NCI-H526 (cell line): Measurements from ENCODE around the gene FHL1.
A peak's percentile ranks its signal among the peaks of the same experiment; 100 is the strongest.

Experiments
- DNase-seq, 2 experiments: peaks; one replicate each; lab custom pipeline; 2025; lab: John Stamatoyannopoulos, UW

Gene FHL1

DNA sequence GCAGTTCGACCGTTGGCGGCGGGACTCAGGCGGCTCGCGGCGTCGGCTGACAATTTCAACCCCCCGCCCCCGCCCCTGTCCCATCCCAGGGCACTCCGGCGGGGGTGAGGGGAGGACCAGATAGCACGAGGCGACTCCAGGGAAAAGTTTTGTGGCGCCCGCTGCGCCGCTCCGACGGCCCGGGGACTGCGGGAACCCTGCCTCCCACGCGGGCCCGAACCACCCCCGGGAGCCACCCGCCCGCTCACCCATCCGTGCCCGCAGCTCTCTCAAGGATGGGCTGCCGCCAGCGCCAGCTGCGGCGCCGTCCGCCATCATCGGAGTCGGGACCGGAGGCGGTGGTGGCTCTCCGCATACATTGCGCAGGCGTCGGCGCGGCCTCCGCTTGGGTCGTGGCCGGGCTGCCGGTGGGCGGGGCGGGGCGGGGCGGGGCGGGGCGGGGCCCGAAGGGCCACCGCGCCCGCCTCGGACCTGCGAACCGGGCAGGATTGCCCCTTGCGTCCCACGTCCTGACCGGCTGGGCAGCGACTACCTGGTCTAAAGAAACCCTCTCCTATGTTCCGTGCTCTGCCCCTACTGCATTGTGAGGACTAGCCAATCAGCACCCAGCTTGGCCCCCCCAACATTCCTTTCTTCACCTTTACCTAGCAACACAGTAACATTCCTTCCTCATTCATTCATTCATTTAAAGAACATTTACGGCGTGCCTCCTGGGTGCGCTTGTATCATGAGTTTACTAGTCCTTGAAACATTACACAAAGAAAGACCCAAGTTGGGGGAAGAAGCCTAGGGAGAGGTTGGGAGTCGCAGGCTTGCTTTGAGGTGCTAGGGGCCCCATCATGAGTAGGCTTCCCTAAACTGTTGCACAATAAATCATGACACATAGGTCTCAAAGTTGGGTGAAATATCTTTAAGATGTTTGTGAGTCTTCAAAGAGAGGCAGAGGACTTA is 104.0 kb downstream of the FHL1 start, which contains the start of gene MAP7D3:
Gene MAP7D3 (minus strand): TSS at position 360 of the 951 bp plus-strand sequence. CDS start 42 bp downstream, at position 318.
- DNase-seq: peak; percentile 22 to 76

DNA sequence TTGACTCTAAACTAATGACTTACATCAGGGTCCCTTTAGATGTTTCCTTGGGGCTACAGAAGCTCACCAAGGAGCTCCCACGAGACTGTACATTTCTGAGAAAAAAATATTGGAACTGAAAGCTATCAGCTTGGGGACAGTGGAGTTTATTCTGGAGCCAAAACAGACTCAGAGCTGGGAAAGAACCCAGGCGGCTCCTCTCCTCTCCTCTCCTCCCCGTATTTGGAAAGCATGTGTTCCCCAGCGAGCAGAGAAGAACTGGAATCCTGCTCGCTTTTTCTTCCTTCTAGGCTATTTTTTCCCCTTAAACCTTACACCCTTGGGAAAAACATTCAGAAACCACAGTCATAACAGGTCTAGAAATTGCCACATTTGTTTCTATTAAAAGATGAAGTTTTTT is 108.2 kb downstream of the FHL1 start:
- DNase-seq: peak; percentile 11 to 35

DNA sequence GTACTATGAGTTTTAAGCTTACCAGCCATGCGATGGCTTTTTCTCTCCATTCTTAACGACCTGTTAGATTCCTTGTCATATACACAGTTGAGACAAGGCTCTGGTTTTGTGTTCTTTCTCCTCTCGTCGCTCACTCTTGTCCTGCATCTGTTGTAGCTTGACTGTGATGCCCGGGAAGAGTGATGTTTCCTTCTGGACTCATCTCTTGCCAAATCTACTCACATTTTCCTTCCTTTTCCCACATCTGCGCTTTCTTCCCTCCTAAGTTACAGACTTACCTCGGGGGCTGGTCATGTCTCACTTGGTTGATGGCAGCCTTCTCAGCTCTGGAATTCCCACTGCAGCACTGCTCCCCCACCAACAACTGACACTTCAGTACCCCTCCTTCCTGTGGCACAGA is 108.7 kb downstream of the FHL1 start:
- peak in 1 of 2 experiments; percentile 35 for DNase-seq

DNA sequence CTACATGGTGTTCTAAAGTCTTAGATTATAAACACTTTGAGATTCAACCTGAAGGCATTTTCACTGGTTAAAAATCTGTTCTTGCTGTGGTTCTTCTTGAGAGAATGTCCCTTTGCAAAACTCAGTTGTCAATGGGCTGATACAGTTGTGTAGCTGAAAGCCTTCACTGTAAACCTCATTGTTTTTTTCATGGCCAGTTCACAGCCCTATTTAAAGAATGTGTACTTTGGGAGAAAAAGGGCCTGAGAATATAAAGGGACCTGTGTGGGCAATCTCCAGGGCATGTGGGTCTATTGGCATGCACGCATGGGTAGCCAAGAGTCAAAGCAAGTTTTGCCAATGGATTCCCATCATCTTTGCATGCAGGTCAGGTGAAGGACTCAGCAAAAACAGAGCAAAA is 111.6 kb downstream of the FHL1 start:
- no peak for DNase-seq

DNA sequence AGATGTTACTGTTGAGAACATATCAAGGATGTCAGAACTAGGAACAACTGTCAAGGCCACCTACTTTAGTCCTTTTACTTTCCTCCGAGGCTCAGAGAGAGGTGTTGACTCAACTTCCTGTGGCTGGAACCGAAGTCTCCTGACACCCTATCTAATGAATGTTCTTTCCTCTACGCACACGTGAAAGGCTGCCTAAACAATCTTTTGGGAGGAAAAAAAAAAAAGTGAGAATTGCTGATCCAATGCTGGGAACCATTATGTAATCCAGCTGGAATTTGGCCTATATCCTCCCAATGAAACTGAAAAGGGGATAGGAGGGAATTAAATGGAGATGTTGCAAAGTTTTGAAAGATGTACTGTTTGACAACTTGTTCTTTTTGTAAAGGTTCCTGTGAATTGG is 112.2 kb downstream of the FHL1 start:
- DNase-seq: no peak

DNA sequence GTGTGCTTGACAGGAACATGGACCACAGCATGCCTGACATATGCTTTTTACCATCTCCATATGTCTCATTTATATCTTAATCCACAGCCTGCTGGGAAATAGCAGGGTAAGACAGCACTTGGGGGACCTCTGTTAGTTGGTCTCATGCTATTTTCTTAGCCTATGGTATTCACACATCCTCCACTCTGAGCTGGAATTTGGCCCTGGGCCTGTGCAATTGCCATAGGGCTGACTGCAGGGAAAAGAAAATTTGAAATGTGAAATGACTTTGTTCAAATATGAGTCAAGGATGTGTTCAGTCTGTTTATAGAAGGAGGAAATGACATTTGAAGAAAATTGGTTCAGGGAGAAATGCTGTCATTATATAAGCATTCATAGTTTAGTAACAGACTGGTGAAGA is 113.4 kb downstream of the FHL1 start:
- no peak for DNase-seq
